Trophoblast cell (in vitro differentiated cells and primary cell): ENCODE results near the gene GCHFR.
A peak's percentile ranks its signal among the peaks of the same experiment; 100 is the strongest.

Source experiments
- DNase-seq, 2 donors: peaks; one replicate each; pipeline ENCODE4 v3.0.0-alpha.2; 2016
- H2AFZ ChIP-seq: 2 replicates; pipeline ENCODE4 v1.6.1; 2013; ENCODE audit warnings: low read length, moderate library complexity, mild to moderate bottlenecking; ENCODE audit not compliant: insufficient read depth, poor library complexity
- H2AK5ac ChIP-seq: 2 replicates; pipeline ENCODE4 v1.6.1; 2013; ENCODE audit warnings: mild to moderate bottlenecking, low read length
- H2BK120ac ChIP-seq: 2 replicates; pipeline ENCODE4 v1.6.1; 2013; ENCODE audit warnings: low read length, mild to moderate bottlenecking, moderate library complexity; ENCODE audit not compliant: insufficient read depth, poor library complexity
- H2BK12ac ChIP-seq: 2 replicates; pipeline ENCODE4 v1.6.1; 2013; ENCODE audit warnings: mild to moderate bottlenecking, low read length, moderate library complexity
- H2BK5ac ChIP-seq: 2 replicates; pipeline ENCODE4 v1.6.1; 2013; ENCODE audit warnings: low read length, low read depth, moderate library complexity, mild to moderate bottlenecking; ENCODE audit not compliant: poor library complexity
- H3K14ac ChIP-seq: 2 replicates; pipeline ENCODE4 v1.6.1; 2013; ENCODE audit warnings: mild to moderate bottlenecking, low read length
- H3K18ac ChIP-seq: 2 replicates; pipeline ENCODE4 v1.6.1; 2013; ENCODE audit warnings: mild to moderate bottlenecking, low read length
- H3K23ac ChIP-seq: 2 replicates; pipeline ENCODE4 v1.6.1; 2013; ENCODE audit warnings: low read length
- H3K27ac ChIP-seq: 2 replicates; pipeline ENCODE4 v1.5.1; 2013; ENCODE audit warnings: low read depth, mild to moderate bottlenecking, inconsistent platforms, low read length, moderate library complexity
- H3K27me3 ChIP-seq: 2 replicates; pipeline ENCODE4 v1.6.1; 2013; ENCODE audit warnings: inconsistent platforms, mild to moderate bottlenecking, low read length, moderate library complexity; ENCODE audit not compliant: insufficient read depth
- H3K36me3 ChIP-seq, 2 experiments: 1 replicate in 1 of 2; 2 replicates in 1 of 2; pipeline ENCODE4 v1.6.1; 2013; ENCODE audit warnings: low read length in 2 of 2, mild to moderate bottlenecking in 2 of 2, moderate library complexity in 1 of 2; ENCODE audit not compliant: insufficient read depth in 2 of 2, control insufficient read depth in 1 of 2
- H3K4ac ChIP-seq: 2 replicates; pipeline ENCODE4 v1.6.1; 2013; ENCODE audit warnings: low read depth, mild to moderate bottlenecking, low read length, moderate library complexity
- H3K4me1 ChIP-seq, 2 experiments: 1 replicate in 1 of 2; 2 replicates in 1 of 2; pipeline ENCODE4 v1.6.1; 2013; ENCODE audit warnings: low read length in 2 of 2, mild to moderate bottlenecking in 2 of 2, moderate library complexity in 1 of 2; ENCODE audit not compliant: insufficient read depth in 2 of 2, control insufficient read depth in 1 of 2
- H3K4me2 ChIP-seq: 2 replicates; pipeline ENCODE4 v1.6.1; 2013; ENCODE audit warnings: inconsistent platforms, mild to moderate bottlenecking, low read length, moderate library complexity
- H3K4me3 ChIP-seq: 2 replicates; pipeline ENCODE4 v1.5.1; 2013; ENCODE audit warnings: mild to moderate bottlenecking, low read depth, low read length, inconsistent platforms
- H3K79me1 ChIP-seq: one replicate; pipeline ENCODE4 v1.6.1; 2013; ENCODE audit warnings: low read length
- H3K79me2 ChIP-seq: 2 replicates; pipeline ENCODE4 v1.6.1; 2013; ENCODE audit warnings: low read length, mild to moderate bottlenecking; ENCODE audit not compliant: control insufficient read depth, insufficient read depth, poor library complexity
- H3K9ac ChIP-seq: 2 replicates; pipeline ENCODE4 v1.6.1; 2013; ENCODE audit warnings: mild to moderate bottlenecking, low read length
- H3K9me3 ChIP-seq: 2 replicates; pipeline ENCODE4 v1.6.1; 2013; ENCODE audit warnings: low read depth, mild to moderate bottlenecking, control low read depth, inconsistent platforms, low read length; ENCODE audit not compliant: insufficient read depth
- H4K12ac ChIP-seq: 2 replicates; pipeline ENCODE4 v1.6.1; 2013; ENCODE audit warnings: low read depth, mild to moderate bottlenecking, low read length, moderate library complexity
- H4K8ac ChIP-seq: 2 replicates; pipeline ENCODE4 v1.6.1; 2013; ENCODE audit warnings: low read depth, mild to moderate bottlenecking, low read length, moderate library complexity
- H4K91ac ChIP-seq: one replicate; pipeline ENCODE4 v1.6.1; 2013; ENCODE audit warnings: low read depth, mild to moderate bottlenecking, low read length, moderate library complexity
- WGBS: extraction: QIAGEN DNeasy Blood & Tissue Kit; methylation state at CpG from one replicate; pipeline ENCODE4 v1.1.7; 2013; ENCODE audit warnings: missing lambda C conversion rate; ENCODE audit not compliant: insufficient read length, insufficient coverage; ENCODE audit errors: extremely low coverage; 5-methylcytosine and 5-hydroxymethylcytosine counted together

The GCHFR gene

DNA sequence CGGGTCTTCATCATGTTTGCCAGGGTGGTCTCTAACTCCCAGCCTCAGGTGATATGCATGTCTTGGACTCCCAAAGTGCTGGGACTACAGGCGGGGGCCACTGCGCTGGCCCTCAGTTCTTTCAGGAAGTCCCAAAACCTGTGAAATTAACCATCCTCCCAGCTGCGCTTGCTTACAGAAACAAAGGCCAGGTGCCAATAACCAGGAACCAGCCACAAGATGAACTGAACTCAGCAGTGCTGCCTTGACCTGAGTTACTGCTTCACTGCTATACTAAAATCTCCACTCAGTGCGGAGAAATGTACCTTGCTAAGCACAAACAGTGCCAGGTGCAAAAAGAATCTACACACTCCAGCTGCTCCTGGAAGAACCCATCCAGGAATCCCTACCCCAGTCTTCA is 3.9 kb upstream of the GCHFR start:
- Histone ChIP-seq H3K14ac (no peak overlapping the region), H3K79me1 (peaks cover 15% of the 10 kb centered on the region), H2BK12ac (no peak overlapping the region), H3K27ac (no peak overlapping the region), H3K9me3 (peaks cover 2% of the 10 kb centered on the region), H3K4ac (no peak overlapping the region), H2BK5ac (no peak overlapping the region), H3K79me2 (peaks cover under 1% of the 10 kb centered on the region), H3K27me3 (no peaks in the 10 kb centered on the region), H2BK120ac (no peak overlapping the region), H3K4me1 (peaks cover 13 to 17% of the 10 kb centered on the region in 2 experiments), H4K91ac (no peak overlapping the region), H4K8ac (no peak overlapping the region), H2AK5ac (no peak overlapping the region), H3K36me3 (no peaks in the 10 kb centered on the region), H4K12ac (no peak overlapping the region), H3K9ac (no peak overlapping the region), H3K23ac (no peak overlapping the region), H3K4me2 (no peak overlapping the region), H3K18ac (no peak overlapping the region), H3K4me3 (no peak overlapping the region), H2AFZ (no peak overlapping the region)
- no peak for DNase-seq
- WGBS, result no CpG with 5 or more reads among the region's 5 CpGs

DNA sequence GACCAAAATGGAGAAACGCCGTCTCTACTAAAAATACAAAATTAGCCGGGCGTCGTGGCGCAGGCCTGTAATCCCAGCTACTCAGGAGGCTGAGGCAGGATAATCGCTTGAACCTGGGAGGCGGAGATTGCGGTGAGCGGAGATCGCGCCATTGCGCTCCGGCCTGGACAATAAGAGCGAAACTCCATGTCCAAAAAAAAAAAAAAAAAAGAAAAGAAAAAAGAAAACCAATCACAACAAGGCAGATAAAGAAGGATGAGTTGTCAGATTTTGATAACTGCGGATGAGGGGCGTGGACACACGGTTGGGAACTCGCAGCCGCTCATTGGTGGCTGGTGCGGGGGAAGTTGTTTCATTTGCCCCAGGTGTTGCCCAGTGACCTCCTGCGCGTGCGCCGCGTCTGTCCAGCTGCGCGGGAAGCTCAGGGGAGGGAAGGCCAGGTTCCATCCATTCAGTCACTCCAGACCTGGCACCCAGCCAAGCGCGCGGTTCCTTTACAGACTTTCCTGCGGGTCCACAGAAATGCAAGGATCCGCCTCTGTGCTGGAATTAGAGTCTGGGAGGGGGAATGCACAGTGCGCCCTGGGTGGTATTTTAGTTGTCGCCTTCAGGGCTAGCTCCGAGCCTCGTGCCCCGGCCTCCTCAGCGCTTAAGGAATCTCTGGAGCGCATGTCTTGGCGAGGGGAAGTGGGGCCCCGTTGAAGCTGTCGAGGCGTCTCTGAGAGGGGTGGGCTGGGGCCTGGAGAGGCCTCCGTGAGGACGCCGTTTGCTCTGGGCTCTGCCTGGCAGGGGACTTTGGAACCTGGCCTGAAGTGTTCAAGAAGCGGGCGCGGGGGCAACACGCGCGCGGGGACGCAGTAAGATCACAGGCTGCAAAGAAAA is 708 bp upstream of the GCHFR start:
- no peak overlapping the region for H2BK120ac ChIP-seq

DNA sequence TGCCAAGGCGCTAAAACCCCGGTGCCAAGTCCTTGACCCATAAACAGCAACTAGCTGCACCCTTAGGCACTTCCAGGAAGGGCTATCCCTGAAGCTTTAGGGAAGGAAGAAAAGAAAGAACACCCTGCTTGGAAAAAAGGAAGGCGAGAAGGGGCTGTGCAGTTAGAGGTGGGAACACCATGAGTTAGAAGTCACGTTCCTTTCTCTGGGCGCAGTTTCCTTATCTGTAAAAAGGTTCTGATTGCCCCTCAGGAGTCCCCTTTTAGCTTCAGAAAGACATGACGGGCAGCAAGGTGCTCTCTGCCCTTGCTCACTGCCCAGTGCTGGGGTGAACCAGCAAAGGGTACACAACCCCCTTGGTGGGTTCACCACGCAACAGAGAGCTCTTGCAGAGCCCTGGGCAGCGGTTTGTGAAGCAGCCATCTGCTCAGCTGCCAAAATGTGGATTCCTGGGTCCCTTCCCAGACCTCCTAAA is 798 bp downstream of the GCHFR start:
- no CpG with 5 or more reads among the region's 8 CpGs for WGBS
- H2BK120ac ChIP-seq, result no peak overlapping the region
- H3K36me3 ChIP-seq, result peaks cover 17 to 18% of the 10 kb centered on the region in 2 experiments
- H3K9ac ChIP-seq, result peak overlapping the region; percentile 33
- H3K27me3 ChIP-seq, result no peaks in the 10 kb centered on the region
- no peak overlapping the region for H3K18ac ChIP-seq
- peak overlapping the region; percentile 75 for H3K4me2 ChIP-seq
- DNase-seq, result no peak
- peak overlapping the region; percentile 76 for H4K8ac ChIP-seq
- peaks cover 11% of the 10 kb centered on the region for H3K79me1 ChIP-seq
- no peak overlapping the region for H2BK5ac ChIP-seq
- H2BK12ac ChIP-seq, result no peak overlapping the region
- no peak overlapping the region for H3K4ac ChIP-seq
- peak overlapping the region; percentile 64 for H3K4me3 ChIP-seq
- H3K4me1 ChIP-seq, result peaks cover 18 to 19% of the 10 kb centered on the region in 2 experiments
- peak overlapping the region; percentile 12 for H3K14ac ChIP-seq
- H3K79me2 ChIP-seq, result no peaks in the 10 kb centered on the region
- H3K23ac ChIP-seq, result no peak overlapping the region
- peak overlapping the region; percentile 56 for H4K12ac ChIP-seq
- no peak overlapping the region for H2AK5ac ChIP-seq
- peaks cover 2% of the 10 kb centered on the region for H3K9me3 ChIP-seq
- H3K27ac ChIP-seq, result no peak overlapping the region
- peak overlapping the region; percentile 45 for H4K91ac ChIP-seq
- peak overlapping the region; percentile 54 for H2AFZ ChIP-seq

More for the DNA sequence above, 708 bp upstream of the GCHFR start:
- H3K18ac ChIP-seq, result peak overlapping the region; percentile 35
- H3K4me3 ChIP-seq, result peak overlapping the region; percentile 64
- H3K4me1 ChIP-seq, result peaks cover 18 to 19% of the 10 kb centered on the region in 2 experiments
- H4K12ac ChIP-seq, result peak overlapping the region; percentile 49
- no peaks in the 10 kb centered on the region for H3K79me2 ChIP-seq
- H3K36me3 ChIP-seq, result peaks cover 10 to 11% of the 10 kb centered on the region in 2 experiments
- H3K14ac ChIP-seq, result peak overlapping the region; percentile 86
- H3K9ac ChIP-seq, result peak overlapping the region; percentile 30
- H3K27ac ChIP-seq, result peak overlapping the region; percentile 22
- no peak overlapping the region for H2BK12ac ChIP-seq
- peak; percentile 98 to 100 for DNase-seq
- H2AK5ac ChIP-seq, result no peak overlapping the region
- peak overlapping the region; percentile 53 for H4K91ac ChIP-seq
- peak overlapping the region; percentile 88 for H4K8ac ChIP-seq
- WGBS, result no CpG with 5 or more reads among the region's 55 CpGs
- H3K79me1 ChIP-seq, result peaks cover 11% of the 10 kb centered on the region
- peak overlapping the region; percentile 59 for H2AFZ ChIP-seq
- H3K27me3 ChIP-seq, result no peaks in the 10 kb centered on the region
- H3K4ac ChIP-seq, result peak overlapping the region; percentile 3
- H3K9me3 ChIP-seq, result peaks cover 2% of the 10 kb centered on the region
- H2BK5ac ChIP-seq, result no peak overlapping the region
- no peak overlapping the region for H3K23ac ChIP-seq
- H3K4me2 ChIP-seq, result peak overlapping the region; percentile 75

DNA sequence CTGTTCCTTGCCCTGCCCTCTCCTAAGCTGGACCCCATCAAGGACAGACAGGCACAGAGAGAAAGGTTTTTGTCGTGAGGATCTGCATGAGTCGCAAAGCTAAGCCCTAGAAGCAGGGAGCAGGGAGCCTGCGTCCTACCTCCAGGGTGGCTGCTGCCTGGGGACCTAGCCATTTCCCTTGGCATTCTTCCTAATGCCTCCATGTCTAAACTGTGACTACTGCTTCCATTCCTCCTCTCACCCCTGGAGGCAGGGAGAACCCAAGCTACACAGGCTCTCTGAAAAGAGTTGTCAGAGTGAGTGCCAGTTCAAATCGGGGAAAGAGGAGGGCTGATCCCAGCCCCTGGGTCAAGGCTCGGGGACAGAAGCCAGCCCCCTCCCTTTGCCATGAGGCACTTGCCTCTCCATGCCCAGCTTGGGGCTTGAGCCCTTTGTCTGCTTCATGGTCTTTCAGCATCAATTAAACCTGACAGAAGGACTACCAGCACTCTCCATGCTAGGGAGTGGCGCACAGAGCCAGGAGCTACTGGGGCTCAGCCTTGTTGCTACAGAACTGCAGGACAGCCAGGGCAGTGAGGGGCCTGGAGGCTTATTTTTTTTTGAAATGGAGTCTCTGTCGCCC is 2.4 kb downstream of the GCHFR start:
- no peak overlapping the region for H2BK120ac ChIP-seq
- H2BK12ac ChIP-seq, result no peak overlapping the region
- H4K8ac ChIP-seq, result no peak overlapping the region
- DNase-seq, result no peak
- H2BK5ac ChIP-seq, result no peak overlapping the region
- peaks cover 2% of the 10 kb centered on the region for H3K9me3 ChIP-seq
- H3K4ac ChIP-seq, result no peak overlapping the region
- peaks cover 19 to 26% of the 10 kb centered on the region in 2 experiments for H3K36me3 ChIP-seq
- H3K4me1 ChIP-seq, result peaks cover 18 to 19% of the 10 kb centered on the region in 2 experiments
- H2AK5ac ChIP-seq, result no peak overlapping the region
- H2AFZ ChIP-seq, result no peak overlapping the region
- H3K4me3 ChIP-seq, result no peak overlapping the region
- H3K79me2 ChIP-seq, result no peaks in the 10 kb centered on the region
- no peak overlapping the region for H3K23ac ChIP-seq
- WGBS, result no CpG with 5 or more reads among the region's 7 CpGs
- no peak overlapping the region for H3K14ac ChIP-seq
- no peak overlapping the region for H3K4me2 ChIP-seq
- H4K91ac ChIP-seq, result no peak overlapping the region
- no peak overlapping the region for H3K9ac ChIP-seq
- no peak overlapping the region for H3K18ac ChIP-seq
- no peaks in the 10 kb centered on the region for H3K27me3 ChIP-seq
- H4K12ac ChIP-seq, result no peak overlapping the region
- H3K79me1 ChIP-seq, result peaks cover 11% of the 10 kb centered on the region
- H3K27ac ChIP-seq, result no peak overlapping the region
